GM12801 (cell line): ENCODE data around the gene CD8B2.

Experiments used
- TF ChIP-seq, protein P1 (sequence below): IDR thresholded peaks from one replicate; pipeline ENCODE4 v1.5.1; 2011; ENCODE audit warnings: control low read depth; ENCODE audit not compliant: insufficient read length; ENCODE audit errors: extremely low read depth

The CD8B2 gene

DNA sequence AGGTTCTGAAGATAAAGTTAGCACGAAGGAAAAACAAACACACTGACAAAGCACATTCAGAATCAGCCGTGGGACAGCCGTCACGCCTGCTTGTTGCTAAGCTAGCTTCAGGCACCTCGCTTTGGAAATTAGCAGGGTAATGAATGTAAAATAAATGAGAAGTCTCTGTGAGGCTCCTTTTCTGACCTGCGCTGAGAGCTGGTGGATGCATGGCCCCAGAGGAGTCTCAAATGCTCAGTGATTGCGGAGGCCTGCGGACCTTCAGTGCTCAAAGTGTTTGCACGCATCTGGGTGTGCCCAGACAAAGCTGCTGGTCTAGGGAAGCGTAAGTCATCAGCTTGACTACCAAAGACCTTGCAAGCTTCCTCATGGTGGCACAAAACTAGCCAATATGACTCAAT, 50.6 kb downstream of the CD8B2 start:
- TF ChIP-seq, protein P1, sequence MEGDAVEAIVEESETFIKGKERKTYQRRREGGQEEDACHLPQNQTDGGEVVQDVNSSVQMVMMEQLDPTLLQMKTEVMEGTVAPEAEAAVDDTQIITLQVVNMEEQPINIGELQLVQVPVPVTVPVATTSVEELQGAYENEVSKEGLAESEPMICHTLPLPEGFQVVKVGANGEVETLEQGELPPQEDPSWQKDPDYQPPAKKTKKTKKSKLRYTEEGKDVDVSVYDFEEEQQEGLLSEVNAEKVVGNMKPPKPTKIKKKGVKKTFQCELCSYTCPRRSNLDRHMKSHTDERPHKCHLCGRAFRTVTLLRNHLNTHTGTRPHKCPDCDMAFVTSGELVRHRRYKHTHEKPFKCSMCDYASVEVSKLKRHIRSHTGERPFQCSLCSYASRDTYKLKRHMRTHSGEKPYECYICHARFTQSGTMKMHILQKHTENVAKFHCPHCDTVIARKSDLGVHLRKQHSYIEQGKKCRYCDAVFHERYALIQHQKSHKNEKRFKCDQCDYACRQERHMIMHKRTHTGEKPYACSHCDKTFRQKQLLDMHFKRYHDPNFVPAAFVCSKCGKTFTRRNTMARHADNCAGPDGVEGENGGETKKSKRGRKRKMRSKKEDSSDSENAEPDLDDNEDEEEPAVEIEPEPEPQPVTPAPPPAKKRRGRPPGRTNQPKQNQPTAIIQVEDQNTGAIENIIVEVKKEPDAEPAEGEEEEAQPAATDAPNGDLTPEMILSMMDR = no peak

DNA sequence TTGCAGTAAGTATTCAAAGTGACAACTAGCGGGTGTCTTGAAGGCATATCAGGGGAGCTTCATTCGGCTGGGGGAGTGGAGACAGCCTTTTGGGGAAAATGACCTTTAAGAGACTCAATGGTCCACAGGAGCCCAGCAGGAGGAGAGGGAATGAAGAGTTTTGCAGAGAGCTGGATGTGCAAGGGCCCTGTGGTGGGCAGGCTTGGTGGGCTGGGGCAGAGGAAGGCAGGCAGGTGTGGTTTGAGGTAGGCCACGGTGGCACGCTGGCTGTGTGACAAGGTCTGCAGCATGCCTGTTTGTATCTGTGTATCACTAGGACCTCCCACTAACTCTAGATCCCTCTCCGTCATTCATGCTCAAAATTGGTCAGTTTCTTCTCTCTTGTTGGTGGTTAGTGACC, 53.7 kb downstream of the CD8B2 start:
- TF ChIP-seq, protein P1 = no peak

DNA sequence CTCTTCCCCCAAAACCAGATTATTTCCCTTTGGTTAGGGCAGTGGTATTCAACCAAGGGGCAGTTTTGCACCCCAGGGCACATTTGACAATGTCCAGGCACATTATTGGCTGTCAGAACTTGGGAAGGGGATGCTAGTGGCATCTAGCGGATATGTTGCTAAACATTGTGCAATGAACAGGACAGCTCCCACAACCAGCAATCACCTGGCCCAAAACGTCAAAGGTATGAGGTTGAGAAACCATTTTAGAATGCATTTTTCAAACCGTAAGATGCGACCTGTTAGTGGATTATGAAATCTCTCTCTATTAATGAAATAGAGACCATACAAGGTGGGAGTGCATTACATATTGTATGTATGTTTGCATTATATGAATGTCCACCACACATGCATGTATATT, 54.2 kb downstream of the CD8B2 start:
- TF ChIP-seq, protein P1 = no peak

DNA sequence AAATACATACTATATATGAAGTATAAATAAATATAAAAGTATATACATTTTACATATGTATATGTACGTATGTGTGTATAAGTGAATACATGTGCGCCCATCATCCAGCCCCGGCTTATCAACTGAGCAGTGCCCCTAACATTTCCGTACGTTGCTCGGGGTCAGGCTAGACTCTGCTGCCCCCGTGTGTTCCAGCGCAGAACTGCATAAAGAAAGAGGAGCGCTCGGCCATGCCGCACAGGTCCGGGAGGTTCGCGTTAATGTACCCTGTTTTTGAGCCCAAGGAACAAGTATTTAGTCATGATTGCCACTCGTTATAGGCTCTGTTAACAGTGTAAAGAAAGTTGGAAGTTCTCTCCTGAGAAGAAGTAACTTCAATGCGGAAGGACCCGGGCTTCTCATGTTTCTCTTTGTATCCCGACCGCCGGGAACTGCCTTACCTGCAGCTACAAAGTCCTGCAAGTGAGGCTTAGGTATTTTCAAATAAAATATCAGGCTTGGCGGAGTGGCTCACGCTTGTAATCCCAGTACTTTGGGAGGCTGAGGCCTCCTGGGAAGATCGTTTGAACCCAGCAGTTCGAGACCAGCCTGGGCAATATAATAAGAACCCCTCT, 55.7 kb downstream of the CD8B2 start:
- TF ChIP-seq, protein P1 = no peak

DNA sequence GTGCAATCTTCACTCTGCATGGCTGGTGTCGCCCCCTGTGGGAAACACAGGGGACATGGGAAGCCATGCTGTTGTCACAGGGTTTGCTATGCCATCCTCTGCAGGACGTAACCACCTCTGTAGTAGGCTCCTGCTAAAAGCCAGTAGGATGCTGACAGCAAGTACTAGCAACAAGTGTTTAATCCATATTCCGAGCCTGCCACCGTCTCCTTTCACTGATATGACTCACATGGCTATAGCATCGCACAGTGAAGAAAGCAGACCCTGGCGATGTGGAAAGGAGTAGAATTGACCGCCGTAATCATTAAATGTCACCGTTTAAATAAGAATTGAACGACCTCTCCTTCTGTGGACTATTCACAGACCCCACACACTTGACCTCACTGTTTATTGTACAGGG, 57.8 kb downstream of the CD8B2 start:
- TF ChIP-seq, protein P1 = no peak

DNA sequence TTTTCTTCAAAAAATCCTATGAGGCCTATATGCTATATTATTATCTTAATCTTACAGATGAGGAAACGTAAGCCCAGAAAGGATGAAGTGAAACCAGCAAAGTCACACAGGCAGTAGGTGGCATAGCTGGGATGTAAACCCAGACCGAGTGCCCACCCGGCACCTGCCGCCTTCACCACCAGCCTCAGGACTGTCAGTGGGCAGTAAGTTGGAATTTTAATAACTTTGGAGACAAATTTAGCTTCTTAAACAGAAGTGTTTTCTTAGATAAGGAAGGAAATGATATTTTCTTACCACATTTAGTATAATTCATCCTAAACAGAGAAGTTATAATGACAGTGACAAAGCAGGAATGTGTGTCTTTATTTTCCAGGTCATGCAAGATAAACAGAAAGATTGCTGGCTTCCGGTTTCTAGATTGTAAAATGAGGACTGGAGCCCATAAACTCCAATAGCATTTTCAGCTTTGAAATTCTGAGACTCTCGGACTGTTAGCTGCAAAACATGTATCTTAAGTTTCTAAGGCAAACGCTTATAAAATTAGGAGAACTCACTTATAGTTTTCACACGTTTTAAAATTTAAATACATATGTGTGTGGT, 59.3 kb downstream of the CD8B2 start:
- TF ChIP-seq, protein P1 = no peak

DNA sequence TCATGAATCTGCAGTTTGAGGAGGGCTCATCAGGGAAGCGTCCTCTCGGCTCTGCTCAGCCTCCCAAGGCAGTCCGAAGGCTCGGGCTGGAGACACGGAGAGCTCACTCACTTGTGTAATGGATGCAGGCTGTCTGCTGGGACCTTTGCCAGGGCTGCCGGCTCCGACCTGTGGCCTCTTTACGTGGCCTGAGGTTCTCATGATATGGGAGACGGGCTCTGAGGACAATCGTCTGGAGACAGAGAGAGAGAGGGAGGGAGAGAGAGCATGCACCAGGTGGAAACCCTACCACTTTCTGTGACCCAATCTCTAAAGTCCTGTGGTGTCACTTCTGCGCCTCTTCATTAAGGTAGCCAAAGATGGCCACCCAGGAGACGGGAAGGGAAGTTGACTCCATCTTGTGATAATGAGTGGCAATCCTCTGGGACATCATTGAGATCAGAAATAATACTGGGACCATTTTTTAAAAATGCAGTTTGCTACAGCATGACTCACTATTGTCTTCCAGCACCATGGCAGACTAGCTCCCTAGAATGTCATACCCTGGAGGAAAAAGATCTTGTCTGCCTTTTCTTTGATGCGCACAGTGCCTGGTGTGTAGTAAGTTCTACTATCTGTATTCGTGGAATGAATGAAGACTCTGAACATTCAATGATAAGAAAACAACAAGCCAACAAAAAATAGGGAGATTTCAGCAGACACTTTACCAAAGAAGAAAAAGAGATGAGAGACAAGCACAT, 60.2 kb downstream of the CD8B2 start:
- TF ChIP-seq, protein P1 = no peak
